Fibroblast of pulmonary artery (primary cell): ENCODE results near the gene ITSN1.

Source experiments
- DNase-seq: peaks from one replicate; pipeline ENCODE4 v3.0.0-alpha.2; 2010; ENCODE audit warnings: low read depth
- H3K4me3 ChIP-seq: replicated peaks from 2 replicates; pipeline ENCODE4 v1.5.1; 2011; ENCODE audit warnings: low read depth, mild to moderate bottlenecking, control low read depth, low read length, moderate library complexity
- CTCF ChIP-seq: IDR thresholded peaks from 2 replicates; pipeline ENCODE4 v1.5.1; 2011; ENCODE audit warnings: mild to moderate bottlenecking, control low read depth, low read length, inconsistent platforms; ENCODE audit errors: missing control alignments

The ITSN1 gene

DNA sequence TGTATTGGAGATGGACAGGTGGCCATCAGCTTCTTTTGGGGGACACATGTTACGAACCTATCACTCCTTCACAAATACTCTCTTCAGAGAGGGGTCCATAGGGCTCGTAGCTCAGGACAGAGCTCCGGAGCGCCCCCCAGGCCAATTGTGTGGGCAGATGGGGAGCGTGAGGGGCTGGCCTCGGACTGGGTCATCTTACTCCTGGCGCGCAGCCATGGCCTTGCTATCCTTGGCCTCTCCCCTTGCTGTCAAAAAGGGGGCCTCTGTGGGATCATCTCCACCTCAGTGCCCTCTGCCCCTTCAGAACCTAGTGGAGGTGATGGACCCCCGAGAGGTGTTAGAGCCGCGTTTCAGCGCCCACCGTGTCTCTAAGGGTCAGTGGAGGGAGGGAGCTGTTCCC is 238.3 kb downstream of the ITSN1 start:
- DNase-seq: no peak
- TF ChIP-seq CTCF: no peak
- no peak overlapping the region for H3K4me3 ChIP-seq

- DNase-seq: no peak
- no peak overlapping the region for H3K4me3 ChIP-seq
- TF ChIP-seq CTCF: no peak
These were observed 239.6 kb downstream of the ITSN1 start for GRCh38 chr21:33881689-33882440.

GRCh38 chr21:33883118-33883517 is 240.8 kb downstream of the ITSN1 start:
- no peak for TF ChIP-seq CTCF
- no peak for DNase-seq
- no peak overlapping the region for H3K4me3 ChIP-seq

DNA sequence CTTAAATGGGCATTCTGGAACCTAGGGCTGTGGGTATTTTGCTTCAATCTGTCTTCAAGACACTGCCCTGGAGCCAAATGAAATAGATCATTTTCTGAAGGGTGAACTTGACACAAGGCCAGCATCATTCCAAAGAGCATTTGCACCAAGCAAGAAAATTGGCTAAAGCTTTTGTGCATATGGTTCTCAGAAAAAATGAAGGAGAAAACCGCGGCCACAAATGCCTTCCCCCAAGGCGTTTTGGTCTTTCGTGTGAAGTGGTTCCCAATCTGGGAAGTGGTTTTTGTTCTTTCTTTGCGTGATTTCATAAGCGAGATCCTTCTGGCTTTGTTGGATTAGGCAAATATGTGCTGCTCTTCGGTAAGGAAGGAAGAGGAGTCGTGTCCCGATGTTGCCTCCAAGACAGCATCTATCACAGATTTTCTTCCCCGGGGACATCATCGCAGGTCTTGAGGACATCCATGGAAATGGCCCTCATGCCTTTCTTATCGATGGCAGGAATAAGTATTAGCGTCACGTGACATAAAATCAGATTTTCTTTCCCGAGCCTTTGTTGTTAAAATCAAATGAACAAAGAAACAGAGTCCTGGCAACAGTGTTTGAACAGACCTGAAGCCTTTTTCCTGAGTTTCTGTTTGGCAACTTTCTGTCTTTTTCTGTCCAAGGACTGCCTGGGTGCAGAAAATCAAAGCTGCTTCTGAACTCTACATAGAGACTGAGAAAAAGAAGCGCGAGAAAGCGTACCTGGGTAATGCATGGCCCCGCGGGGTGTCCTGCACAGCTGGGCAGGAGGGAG is 242.3 kb downstream of the ITSN1 start:
- DNase-seq: peak; percentile 23
- no peak for TF ChIP-seq CTCF
- H3K4me3 ChIP-seq: no peak overlapping the region

DNA sequence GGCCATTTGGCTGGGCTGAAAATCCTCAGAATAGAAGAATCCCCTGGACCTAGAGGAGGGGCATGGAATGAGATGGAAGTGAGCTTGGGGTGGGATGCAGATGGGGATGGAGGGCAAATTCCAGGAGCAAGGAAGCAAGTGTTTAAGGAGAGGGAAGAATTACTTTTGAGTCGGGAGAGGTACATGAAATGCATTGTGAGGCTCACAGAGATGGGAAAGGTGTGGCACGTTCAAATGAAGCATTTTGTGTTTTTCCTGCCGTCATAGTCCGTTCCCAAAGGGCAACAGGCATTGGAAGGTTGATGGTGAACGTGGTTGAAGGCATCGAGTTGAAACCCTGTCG is 242.8 kb downstream of the ITSN1 start:
- no peak overlapping the region for H3K4me3 ChIP-seq
- TF ChIP-seq CTCF: no peak
- no peak for DNase-seq

DNA sequence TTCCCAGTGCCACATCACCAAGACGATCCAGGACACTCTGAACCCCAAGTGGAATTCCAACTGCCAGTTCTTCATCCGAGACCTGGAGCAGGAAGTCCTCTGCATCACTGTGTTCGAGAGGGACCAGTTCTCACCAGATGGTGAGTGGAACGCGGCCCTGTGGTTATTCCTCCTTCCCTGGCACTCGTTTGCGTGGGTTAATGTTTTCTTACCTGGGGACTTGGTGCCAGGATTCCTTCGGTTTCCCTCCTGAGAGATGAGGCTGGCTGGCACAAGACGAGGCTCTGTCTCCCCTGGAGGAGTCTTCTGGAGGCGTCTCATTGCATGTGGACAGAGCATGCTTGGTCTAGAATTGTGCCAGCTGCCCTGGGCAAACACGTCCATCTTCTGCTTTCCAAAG is 244.0 kb downstream of the ITSN1 start:
- TF ChIP-seq CTCF: no peak
- no peak for DNase-seq
- no peak overlapping the region for H3K4me3 ChIP-seq
